Hematopoietic multipotent progenitor cell treated with erythropoietin and hydrocortisone succinate and interleukin-3 and kit ligand, for 6 days (in vitro differentiated cells): Measurements from ENCODE around the gene SAT2.

Source experiments
- DNase-seq: peaks from one replicate; pipeline ENCODE4 v3.0.0-alpha.2; 2015

The SAT2 gene

DNA sequence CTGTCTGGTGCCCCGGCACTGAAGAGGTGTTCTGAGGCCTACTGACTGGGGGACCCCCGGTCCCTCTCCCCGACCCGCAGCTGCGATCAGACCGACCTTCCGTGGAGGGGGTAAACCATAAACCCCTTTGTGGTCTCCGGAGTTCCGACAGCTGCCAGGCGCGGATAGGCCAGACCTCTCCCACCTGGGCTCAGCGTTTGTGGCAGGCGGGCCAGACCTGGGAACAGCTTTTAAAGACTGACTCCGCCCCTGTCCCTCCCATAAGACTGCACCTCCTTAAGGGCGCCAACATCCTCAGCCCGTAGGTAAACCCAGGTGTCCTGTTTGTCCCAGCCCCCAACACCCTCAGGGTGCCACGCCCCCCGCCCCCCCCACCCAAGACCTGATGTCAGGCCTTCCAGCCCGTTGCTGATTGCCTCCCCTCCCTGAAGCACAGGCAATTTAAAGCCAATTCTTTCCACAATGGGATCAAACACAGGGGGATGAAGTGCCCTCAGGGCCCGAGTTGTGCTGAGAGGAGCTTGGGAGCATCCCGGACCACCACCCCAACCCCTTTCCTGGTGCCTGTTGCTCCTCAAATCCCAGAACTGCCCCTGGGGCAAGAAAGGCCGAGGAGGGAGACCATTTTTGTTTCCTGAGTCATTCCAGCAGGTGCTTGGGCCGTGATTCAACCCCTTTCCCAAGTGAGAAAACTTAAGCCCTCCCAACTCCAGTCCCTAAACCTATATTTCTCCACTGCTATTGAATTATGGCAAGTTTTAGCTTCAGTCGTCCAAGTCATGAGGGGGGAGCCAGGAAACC is 37.5 kb downstream of the SAT2 start, which contains the start of gene SOX15:
Gene SOX15, minus strand, starts transcription at position 204 of the 801 bp plus-strand sequence. CDS start 418 bp downstream, outside the sequence.
- no peak for DNase-seq

DNA sequence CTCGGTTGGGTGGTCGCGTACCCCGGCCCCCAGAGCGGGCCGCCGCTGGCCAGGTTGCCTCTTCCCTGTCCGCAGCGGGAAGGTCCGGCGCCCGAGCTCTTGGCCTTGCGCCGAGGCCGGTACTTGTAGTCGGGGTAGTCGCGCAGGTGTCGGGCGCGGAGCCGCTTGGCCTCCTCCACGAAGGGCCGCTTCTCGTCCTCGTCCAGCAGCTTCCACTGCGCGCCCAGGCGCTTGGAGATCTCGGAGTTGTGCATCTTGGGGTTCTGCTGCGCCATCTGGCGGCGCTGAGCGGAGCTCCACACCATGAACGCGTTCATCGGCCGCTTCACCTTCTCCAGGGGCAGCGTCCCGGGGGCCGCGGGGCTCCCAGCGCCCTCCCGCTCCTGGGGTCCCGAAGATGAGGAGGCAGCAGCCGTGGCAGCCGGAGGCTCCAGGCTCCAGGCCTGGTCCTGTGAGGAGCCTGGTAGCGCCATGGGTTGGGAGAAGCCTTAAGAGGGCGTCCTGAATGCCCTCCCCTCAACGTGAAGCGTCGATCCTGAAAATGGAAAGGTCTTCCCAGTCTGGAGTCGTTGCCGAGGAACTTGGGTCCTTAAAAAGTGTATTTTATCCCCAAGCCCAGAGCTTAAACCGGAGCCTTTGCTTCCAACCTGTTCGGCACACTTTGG is 38.3 kb downstream of the SAT2 start:
- DNase-seq = peak; percentile 91

DNA sequence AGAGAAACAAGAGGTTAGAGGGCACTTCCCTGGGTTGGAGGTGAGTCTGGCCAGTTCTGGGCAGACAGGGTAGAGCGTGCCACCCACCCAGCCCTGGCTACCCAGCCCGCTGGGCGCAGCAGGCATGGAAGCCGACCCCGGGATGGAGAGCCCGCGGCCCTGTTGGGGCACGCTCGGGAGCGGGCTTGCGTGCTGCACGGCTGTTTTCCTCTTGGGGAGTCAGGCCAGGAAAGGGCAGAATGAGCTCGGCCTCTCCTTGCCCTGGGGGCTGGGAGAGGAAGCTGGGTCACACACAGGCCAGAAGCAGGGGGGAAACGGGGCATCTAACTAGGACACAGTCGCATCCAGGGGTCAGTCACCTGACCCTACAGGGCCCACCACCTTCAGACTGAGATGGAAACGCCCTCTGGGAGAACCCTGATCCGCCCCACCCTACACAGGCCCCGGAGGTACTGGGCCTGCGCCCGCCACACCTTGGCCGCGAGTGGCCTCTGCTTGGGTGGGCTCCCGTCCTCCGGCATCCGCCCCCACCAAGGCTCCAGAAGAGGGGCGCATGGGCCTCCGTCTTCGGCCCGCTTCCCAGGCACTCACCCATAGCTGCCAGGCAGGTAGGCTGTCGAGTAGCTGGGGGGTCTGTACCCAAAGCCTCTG is 38.9 kb downstream of the SAT2 start:
- no peak for DNase-seq

DNA sequence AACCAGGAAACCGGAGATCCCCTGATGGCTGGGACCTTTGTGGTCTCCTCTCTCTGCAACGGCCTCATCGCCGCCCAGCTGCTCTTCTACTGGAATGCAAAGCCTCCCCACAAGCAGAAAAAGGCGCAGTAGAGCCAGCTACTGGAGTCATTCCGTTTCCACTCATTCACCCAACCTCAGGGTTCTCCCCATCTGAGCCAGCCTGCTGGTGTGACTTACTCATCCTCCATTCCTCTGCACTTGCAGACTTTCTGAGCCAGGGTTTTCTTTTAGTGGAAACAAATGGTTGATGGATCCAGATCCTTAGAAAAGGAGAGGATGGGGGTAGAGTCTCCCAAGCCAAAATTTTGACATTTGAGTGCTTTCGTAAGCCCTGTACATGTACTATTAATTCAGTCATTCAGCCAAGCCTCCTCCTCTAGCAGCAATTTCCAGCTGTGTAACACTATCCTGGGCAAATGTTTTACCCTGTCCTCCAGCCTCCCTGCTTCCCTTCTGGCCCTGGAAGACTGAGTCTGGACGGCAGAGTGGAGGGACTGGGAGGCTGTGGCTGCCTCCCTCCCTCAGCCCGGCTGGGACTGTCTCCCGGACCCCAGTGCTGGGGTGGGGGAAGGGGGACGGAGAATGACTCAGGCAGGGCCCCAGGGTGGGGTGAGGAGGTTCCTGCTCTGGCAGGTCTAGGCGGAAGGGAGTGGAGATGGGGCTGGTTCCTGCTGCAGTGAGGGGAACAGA is 40.0 kb downstream of the SAT2 start:
- DNase-seq = peak; percentile 61

DNA sequence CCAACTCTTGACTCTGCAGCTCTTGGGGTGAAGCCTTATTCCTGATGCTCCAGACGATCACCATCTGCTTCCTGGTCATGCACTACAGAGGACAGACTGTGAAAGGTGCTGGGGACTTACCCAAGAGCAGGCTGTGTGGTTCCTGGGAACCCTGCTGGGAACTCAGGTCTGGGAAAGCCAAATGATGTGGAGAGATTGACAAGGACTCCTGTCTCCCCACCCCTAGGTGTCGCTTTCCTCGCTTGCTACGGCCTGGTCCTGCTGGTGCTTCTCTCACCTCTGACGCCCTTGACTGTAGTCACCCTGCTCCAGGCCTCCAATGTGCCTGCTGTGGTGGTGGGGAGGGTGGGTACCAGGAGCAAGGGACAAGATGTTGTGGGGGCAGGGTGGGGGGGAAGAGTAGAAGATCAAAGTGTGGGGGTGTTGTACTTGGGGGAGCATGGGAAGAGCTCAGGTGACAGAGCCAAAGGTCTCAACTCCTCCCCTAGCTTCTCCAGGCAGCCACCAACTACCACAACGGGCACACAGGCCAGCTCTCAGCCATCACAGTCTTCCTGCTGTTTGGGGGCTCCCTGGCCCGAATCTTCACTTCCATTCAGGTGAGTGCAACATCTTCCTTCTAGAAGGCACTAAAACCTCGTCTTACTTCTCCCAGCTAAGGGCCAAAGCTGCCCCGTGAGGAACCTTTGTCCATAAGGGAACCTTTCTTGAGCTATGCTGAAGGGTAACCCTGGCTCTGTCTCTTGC is 40.8 kb downstream of the SAT2 start:
- peak; percentile 56 for DNase-seq

DNA sequence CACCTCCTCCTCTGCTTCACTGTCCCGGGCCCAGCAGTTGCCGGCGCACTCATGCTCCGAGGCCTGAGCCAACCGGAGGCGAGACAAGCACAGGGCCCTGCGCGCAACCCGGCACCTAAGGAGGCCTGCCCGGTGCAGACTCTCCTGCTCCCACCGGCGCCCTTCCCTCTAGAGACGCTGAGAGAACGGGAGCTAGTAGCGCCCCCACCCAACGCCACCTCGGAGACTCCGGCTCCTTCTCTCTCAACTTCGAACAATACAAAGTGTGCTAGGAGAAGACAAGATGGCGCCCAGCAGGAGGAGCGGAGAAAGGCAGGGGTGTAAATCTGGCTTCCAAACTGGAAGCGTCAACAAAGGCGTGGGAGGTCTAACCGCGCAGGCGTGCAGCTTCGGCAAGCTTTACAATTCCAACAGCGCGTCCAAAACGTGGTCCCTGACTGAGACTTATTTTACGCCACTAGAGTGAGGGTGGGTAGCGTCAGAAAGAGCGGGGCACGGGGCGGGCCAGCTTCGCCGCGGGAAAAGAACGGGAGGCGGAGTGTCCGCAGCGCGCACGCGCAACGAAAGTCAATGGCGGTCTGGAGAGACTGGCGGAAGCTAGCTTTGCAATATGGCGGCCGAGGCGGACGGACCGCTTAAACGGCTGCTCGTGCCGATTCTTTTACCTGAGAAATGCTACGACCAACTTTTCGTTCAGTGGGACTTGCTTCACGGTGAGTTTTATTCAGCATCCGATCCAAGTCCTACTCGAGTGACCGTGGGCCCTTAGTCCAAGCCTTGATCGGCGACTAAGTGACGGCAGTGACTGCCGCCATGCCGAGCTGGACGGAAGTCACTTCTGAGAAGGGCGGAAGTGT is 44.1 kb downstream of the SAT2 start, which contains the start of gene MPDU1:
Gene MPDU1, plus strand, starts transcription at position 600 of the 857 bp plus-strand sequence. Its CDS starts 11 bp downstream, at position 611.
- peak; percentile 98 for DNase-seq

DNA sequence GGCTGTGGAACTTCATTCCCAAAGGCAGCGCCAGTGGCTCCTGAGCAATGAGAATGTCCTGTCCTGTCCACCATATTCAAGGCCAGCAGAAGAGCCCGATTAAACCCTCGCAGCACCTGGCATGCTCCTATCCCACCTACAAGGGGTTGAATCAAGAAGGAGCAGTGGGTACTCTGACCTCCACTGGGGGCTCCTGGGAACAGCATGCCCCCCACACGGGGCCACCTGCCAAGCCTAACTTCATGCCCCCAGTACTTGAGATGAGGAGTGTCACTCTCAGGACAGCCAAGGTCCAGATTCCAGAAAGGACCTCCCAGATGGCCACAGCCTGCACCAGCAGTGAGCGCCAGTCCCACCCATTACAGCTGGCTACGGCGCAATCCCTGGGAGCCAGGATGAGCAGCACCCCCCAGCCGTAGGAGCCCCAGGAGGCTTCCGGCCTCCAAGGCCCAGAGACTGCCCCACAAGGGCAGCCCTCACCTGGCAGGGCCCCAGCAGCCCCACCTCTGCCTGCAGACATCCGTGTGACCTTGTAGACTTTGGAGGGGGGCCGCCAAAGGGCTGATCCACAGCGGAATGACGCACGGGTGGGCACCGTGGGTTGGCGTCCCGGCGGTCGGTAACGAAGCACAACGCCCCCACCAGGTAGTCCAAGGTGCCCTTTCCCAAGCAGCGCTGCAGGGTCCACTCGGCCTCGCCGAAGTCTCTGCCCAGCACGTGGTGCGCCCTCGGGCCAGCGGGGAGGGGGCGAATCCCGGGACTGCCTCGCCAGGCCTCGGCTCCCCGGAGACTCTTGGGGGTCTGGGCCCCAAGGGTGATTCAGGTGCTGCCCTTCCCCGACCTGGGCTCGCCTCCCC is 45.0 kb downstream of the SAT2 start:
- no peak for DNase-seq

DNA sequence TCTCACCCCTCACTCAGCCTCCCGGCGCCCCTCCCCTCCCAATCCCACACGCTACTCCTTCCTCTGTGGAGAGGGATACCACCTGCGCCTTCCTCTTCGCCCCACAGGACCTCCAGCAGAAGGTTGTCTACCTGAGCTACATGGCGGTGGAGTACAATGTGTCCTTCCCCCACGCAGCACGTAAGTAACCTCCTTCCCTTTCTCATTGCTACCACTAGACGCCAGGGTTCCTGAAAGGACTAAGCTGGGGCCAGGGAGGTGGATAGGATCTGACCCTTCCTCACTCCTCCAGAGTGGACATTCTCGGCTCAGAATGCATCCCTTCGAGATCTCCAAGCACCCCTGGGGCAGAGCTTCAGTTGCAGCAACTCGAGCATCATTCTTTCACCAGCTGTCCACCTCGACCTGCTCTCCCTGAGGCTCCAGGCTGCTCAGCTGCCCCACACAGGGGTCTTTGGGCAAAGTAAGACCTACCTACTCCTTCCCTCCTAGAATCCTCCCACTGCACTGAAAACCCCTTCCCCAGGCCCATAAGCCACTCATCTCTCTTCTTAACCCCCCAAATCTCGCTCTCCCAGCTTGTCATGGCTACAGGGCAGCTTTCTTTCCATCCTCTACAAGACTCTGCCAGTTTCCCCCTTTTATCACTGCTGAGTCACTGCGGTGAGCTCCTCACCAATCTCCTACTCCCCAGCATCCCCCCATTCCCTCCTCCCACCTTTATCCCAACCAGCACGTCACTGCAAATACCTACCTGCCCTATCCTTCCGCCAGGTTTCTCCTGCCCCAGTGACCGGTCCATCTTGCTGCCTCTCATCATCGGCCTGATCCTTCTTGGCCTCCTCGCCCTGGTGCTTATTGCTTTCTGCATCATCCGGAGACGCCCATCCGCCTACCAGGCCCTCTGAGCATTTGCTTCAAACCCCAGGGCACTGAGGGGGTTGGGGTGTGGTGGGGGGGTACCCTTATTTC is 46.7 kb downstream of the SAT2 start:
- peak; percentile 78 for DNase-seq

DNA sequence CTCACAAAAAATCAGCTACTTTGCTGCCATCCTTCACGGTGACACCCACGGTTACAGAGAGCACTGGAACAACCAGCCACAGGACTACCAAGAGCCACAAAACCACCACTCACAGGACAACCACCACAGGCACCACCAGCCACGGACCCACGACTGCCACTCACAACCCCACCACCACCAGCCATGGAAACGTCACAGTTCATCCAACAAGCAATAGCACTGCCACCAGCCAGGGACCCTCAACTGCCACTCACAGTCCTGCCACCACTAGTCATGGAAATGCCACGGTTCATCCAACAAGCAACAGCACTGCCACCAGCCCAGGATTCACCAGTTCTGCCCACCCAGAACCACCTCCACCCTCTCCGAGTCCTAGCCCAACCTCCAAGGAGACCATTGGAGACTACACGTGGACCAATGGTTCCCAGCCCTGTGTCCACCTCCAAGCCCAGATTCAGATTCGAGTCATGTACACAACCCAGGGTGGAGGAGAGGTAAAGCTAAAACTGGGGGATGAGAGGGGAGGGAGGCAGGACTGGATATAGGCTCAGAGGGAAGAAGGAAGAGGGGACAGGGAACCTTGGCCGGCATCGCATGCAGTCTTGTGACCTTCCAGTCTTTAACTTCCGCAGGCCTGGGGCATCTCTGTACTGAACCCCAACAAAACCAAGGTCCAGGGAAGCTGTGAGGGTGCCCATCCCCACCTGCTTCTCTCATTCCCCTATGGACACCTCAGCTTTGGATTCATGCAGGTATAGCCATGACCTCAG is 47.6 kb downstream of the SAT2 start:
- peak; percentile 14 for DNase-seq

DNA sequence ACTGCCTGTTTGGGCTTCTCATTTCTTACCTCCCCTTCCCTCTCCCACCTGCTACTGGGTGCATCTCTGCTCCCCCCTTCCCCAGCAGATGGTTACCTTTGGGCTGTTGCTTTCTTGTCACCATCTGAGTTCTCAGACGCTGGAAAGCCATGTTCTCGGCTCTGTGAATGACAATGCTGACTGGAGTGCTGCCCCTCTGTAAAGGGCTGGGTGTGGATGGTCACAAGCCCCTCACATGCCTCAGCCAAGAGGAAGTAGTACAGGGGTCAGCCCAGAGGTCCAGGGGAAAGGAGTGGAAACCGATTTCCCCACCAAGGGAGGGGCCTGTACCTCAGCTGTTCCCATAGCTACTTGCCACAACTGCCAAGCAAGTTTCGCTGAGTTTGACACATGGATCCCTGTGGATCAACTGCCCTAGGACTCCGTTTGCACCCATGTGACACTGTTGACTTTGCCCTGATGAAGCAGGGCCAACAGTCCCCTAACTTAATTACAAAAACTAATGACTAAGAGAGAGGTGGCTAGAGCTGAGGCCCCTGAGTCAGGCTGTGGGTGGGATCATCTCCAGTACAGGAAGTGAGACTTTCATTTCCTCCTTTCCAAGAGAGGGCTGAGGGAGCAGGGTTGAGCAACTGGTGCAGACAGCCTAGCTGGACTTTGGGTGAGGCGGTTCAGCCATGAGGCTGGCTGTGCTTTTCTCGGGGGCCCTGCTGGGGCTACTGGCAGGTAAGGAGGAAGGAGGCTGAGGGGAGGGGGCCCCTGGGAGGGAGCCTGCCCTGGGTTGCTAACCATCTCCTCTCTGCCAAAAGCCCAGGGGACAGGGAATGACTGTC is 48.4 kb downstream of the SAT2 start, which contains the start of gene CD68:
Gene CD68, plus strand, starts transcription at position 638 of the 833 bp plus-strand sequence. Its CDS starts 40 bp downstream, at position 678.
- peak; percentile 92 for DNase-seq

DNA sequence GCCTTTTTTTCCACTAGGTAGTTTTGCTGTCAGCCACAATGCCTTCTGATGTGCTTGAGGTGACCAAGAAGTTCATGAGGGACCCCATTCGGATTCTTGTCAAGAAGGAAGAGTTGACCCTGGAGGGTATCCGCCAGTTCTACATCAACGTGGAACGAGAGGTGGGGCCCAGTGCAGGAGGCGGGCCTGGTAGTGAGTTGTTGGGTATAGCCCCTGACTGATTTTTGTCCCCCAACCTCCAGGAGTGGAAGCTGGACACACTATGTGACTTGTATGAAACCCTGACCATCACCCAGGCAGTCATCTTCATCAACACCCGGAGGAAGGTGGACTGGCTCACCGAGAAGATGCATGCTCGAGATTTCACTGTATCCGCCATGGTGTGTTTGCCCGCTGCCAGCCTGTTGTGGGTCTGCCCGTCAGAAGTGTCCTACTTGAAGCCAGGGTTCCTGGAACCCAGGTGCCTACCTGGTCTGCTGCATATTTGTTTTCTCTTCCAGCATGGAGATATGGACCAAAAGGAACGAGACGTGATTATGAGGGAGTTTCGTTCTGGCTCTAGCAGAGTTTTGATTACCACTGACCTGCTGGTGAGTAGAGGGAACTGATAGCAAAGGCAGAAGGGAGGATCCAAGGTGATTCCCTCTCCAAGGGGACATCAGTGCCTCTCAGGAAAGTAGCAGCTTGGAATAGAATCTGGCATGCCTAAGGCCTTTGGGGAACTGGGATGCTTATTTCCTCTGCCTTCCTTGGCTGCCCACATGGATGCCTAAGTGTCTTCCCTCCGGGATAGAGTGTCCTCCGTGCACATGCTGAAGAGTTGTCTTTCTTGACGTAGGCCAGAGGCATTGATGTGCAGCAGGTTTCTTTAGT is 50.1 kb downstream of the SAT2 start:
- peak; percentile 19 for DNase-seq

DNA sequence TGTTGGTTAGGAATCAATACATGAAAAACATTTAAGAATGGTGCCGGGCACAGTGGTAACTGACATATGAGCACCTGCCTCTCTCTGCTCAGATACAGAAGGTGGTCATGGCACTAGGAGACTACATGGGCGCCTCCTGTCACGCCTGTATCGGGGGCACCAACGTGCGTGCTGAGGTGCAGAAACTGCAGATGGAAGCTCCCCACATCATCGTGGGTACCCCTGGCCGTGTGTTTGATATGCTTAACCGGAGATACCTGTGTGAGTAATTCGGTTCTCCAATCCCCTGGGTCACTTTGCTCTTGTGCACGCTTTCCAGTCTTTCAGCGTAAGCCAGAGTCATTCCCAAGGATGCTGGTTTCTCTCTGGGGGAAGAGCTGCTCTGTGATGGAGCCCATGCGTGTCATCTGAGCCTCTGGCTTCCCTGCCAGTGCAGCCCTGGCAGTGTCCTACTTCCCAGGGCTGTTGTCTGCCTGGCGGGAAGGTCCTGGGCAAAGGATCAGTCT is 51.1 kb downstream of the SAT2 start:
- no peak for DNase-seq
